ENCODE measurements around the gene CHGA.

- TF ChIP-seq CTCF (IDR thresholded peaks at IDR 0.05) = no peak
- no peak for TF ChIP-seq EZH2 (IDR thresholded peaks at IDR 0.05; ENCODE audit: borderline replicate concordance, insufficient read depth, low read depth, low read length, poor library complexity, severe bottlenecking)
Observed at GRCh38 chr14:92948647-92949046, 25.7 kb downstream of the CHGA start.

All from B cell (primary cell).